ENCODE measurements around the gene NBPF1.
"Not testable (repeated sequence)": the region's sequence is repeated elsewhere in the genome, so short reads cannot be mapped to it uniquely, and the experiment has no call there.

The NBPF1 gene

DNA sequence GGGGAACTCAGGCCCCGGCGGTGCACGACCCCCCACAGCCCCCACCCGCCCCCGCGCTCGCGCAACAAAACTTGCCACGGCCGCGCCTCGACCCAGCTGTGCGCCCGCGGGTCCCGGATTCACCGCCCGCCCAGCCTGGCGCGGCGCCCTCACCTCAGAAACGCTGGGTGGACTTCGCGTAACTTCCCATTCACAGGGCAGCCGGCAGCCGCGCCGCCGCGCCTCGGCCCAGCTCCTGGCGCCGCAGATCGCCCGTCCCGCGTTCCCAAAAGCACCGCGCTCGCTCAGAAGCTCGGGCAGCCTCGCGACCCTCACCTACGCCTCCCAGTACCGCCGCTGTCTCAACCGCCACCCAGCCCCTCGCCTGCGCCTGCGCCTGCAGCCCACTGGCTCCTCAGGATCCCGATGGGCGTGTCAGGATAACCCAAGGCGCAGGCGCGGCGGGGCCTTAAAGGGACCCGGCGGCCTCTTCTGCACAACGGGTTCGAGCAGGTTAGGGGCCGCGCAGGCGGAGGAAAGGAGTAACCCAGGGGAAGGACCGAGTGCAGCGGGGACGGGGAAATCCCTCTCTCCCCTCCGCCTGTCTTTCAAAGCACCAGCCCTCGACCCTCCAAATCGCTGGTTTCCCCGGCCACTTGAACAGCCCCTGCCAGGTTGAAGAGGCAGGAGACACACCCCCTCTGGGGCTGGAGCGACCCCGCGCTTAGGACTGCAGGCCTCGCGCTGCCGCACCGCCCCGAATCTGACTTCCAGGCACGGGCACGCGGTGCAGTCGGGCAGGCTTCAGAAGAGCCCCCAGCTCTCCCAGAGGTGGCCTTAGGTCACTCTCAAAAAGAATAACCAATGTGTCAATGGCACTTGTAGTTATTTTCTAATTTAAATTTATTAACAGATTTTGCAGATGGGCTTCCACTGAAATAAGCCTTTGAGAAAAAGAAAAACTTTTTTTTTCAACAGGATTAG, at the start of gene NBPF1:
TSS of gene NBPF1 (minus strand) at position 380 of the 963 bp plus-strand sequence.
- peak within 1 kb of the TSS; percentile 27 to 76 for H3K27ac ChIP-seq
- TF ChIP-seq, protein P1, sequence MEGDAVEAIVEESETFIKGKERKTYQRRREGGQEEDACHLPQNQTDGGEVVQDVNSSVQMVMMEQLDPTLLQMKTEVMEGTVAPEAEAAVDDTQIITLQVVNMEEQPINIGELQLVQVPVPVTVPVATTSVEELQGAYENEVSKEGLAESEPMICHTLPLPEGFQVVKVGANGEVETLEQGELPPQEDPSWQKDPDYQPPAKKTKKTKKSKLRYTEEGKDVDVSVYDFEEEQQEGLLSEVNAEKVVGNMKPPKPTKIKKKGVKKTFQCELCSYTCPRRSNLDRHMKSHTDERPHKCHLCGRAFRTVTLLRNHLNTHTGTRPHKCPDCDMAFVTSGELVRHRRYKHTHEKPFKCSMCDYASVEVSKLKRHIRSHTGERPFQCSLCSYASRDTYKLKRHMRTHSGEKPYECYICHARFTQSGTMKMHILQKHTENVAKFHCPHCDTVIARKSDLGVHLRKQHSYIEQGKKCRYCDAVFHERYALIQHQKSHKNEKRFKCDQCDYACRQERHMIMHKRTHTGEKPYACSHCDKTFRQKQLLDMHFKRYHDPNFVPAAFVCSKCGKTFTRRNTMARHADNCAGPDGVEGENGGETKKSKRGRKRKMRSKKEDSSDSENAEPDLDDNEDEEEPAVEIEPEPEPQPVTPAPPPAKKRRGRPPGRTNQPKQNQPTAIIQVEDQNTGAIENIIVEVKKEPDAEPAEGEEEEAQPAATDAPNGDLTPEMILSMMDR (IDR thresholded peaks at IDR 0.05), result no peak
- peak within 1 kb of the TSS; percentile 70 for H3K4me3 ChIP-seq
- DNase-seq (ENCODE audit: low spot score), result peak; percentile 99

DNA sequence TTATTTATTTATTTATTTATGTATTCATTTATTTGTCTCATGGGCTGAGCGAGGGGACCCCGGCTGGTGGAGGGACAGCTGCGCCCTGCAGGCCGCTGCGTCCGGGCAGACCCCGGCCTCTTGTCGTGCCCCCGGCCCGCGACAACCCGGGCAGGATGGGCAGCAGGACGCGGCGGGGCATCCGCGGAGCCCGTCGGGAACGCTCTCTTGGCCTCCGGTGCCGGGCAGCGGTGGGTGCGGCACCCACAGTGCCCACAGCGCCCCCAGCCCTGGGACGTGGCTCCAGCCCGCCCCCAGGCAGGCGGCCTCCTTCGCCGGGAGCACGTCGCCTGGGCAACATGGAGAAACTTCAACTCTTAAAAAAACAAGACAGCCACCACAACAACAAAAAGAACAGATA, 44.9 kb upstream of the NBPF1 start:
- H3K27ac ChIP-seq; DNase-seq (ENCODE audit: low spot score); H3K4me3 ChIP-seq: not testable (repeated sequence)

DNA sequence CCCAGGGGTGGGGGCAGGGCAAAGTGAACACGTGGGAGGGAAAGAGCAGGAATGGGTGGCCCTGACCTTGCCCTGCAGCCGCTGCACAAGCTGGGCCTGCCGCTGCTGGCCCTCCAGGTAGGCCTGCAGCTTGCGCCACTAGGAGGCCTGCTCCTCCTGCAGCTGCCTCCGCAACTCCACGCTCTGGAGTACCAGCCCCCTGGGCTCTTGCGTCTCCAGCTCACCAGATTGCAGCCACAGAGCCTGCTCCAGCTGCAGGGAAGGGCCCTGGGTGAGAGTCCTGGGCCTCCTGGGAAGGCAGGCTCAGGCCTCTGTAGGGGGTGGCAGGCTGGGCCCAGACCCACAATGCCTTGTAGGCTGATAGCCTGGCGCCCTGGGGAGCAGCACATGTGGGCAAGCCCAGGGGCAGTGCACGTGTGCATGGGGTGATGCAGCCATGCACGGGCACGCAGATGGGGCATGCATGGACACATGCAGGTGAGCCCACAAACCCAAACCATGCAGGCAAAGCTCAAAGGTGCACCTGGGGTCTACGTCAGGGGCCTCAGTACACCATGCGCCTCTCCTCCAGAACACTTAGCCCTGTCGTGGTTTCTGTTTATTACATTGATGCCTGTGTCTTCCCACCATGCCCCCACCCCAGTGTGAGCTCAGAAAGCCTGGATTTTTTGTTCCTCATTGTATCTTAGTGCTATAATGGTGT, 43.8 kb upstream of the NBPF1 start:
- not testable (repeated sequence) for DNase-seq (ENCODE audit: low spot score); H3K4me3 ChIP-seq; H3K27ac ChIP-seq

DNA sequence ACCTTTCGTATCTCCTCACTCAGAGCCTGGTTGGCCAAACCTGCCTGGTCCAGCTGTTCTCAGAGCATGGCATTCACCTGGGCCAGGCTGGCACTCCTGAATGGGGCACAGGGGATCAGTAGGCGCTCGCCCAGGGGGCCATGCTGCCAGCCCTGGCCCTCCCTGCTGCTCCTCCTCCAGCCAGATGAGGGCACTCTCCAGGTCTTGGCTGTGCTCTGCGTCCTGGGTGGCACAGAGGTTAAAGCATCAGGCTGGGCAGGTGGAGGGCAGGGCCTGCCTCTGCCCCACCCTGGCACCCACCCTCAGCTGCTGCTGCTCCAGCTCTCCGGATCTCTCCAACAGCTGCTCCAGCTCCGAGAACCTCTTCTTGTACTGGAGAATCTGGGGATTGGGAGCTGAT, 43.2 kb upstream of the NBPF1 start:
- DNase-seq (ENCODE audit: low spot score); H3K4me3 ChIP-seq; H3K27ac ChIP-seq: not testable (repeated sequence)

DNA sequence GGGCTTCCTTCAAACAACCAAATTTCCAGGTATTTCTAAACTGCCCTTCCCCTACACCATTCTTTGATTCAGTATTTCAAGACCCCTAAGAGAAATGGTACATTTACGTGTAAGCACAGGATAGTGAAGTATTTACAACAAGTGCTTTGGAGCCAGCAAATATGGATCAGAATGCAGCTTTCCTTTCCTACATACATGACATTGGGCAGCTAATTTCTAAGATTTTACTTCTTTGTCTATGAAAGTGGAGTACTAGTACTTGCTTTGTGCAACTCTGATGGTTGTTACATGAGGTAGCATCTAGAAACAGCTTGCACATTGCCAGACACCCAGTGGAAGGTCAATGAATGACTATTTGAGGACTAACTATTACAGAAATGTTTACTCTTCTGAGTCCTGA, 38.2 kb upstream of the NBPF1 start:
- not testable (repeated sequence) for DNase-seq (ENCODE audit: low spot score); H3K27ac ChIP-seq; H3K4me3 ChIP-seq

DNA sequence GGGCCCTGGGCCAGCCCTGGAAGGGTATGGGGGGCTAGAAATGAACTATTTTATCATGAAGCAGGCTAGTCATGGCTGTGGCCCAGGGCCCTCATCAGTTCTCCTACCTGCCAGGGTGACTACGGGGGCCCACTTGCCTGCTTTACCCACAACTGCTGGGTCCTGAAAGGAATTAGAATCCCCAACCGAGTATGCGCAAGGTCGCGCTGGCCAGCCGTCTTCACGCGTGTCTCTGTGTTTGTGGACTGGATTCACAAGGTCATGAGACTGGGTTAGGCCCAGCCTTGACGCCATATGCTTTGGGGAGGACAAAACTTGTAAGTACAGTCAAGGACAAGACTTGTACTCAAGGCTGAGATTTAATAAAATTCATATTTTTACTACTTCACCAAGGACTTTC, 36.6 kb upstream of the NBPF1 start:
- not testable (repeated sequence) for H3K27ac ChIP-seq; H3K4me3 ChIP-seq; DNase-seq (ENCODE audit: low spot score)

DNA sequence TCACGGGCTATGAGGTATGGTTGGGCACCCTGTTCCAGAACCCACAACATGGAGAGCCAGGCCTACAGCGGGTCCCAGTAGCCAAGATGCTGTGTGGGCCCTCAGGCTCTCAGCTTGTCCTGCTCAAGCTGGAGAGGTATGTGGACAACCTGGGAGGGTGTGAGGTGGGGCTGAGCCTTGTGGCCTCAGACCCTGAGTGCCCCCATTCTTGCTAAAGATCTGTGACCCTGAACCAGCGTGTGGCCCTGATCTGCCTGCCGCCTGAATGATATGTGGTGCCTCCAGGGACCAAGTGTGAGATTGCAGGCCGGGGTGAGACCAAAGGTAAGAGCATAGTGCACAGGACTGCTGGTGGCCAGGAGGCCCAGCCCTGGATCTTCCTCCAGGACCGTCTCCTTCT, 36.0 kb upstream of the NBPF1 start:
- H3K27ac ChIP-seq, H3K4me3 ChIP-seq: not testable (repeated sequence)
- DNase-seq (ENCODE audit: low spot score), result peak; percentile 66

DNA sequence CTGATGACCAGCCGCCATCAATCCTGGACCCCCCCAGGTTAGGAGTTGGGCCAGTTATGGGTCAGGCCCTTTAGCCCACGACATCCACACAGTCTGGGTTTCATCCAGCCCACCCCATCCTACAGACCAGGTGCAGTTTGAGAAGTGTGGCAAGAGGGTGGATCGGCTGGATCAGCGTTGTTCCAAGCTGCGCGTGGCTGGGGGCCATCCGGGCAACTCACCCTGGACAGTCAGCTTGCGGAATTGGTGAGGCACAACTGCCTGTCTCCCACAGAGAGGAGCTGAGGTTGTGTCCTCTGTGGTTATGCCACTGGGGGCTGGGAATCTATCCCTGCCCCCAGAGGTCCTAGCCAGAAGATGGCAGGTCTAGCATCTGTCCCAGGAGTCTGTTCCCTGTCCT, 35.4 kb upstream of the NBPF1 start:
- H3K4me3 ChIP-seq, H3K27ac ChIP-seq: not testable (repeated sequence)
- peak; percentile 14 for DNase-seq (ENCODE audit: low spot score)

DNA sequence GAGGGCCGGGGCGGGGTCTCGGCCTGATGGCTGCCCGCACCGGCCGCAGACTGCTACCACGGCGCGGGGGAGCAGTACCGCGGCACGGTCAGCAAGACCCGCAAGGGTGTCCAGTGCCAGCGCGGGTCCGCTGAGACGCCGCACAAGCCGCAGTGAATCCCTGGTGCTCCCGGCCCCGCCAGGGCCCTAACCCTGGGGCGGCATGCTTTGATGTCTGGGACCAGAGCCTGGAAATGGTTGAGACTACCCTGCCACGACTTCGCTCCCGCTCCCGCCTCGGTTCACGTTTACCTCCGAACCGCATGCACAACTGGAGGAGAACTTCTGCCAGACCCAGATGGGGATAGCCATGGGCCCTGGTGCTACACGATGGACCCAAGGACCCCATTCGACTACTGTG, 34.9 kb upstream of the NBPF1 start:
- not testable (repeated sequence) for H3K4me3 ChIP-seq, H3K27ac ChIP-seq
- peak; percentile 65 for DNase-seq (ENCODE audit: low spot score)

DNA sequence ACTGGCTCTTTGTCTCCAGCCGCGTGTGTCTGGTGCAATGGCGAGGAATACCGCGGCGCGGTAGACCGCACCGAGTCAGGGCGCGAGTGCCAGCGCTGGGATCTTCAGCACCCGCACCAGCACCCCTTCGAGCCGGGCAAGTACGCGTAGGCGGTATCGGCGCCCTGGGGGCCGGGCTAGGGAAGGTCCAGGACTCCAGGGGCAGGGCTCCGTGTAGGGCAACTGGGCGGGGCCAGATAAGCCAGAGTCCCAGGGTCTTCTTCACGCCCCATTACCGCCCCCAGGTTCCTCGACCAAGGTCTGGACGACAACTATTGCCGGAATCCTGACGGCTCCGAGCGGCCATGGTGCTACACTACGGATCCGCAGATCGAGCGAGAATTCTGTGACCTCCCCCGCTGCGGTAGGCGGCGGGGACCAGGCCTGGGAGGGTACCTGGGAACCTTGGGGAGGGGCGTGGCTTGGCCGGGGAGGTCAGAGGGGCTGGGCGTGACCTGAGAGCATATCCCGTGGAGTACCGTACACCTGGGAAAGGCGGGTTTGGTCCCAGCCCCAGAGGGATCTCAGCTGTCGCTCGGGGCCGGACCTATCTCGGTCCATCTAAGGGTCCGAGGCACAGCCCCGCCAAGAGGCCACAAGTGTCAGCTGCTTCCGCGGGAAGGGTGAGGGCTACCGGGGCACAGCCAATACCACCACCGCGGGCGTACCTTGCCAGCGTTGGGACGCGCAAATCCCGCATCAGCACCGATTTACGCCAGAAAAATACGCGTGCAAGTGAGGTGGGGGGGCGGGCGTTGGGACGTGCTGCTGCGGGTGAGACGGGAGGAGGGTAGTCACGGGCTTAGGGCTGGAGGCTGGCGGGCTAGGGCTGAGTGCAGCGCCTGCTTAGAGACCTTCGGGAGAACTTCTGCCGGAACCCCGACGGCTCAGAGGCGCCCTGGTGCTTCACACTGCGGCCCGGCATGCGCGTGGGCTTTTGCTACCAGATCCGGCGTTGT, 34.1 kb upstream of the NBPF1 start:
- not testable (repeated sequence) for H3K27ac ChIP-seq; DNase-seq (ENCODE audit: low spot score)
- H3K4me3 ChIP-seq, result peak overlapping the region; percentile 52

DNA sequence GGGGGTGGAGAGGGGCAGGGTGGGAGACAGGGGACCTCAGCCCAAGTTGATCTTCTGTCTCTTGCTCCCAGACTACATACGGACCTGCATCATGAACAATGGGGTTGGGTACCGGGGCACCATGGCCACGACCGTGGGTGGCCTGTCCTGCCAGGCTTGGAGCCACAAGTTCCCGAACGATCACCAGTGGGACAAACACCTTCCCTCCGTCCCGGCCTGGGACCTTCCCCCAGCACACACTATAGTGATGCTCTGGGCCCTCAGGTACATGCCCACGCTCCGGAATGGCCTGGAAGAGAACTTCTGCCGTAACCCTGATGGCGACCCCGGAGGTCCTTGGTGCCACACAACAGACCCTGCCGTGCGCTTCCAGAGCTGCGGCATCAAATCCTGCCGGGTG, 33.4 kb upstream of the NBPF1 start:
- not testable (repeated sequence) for H3K4me3 ChIP-seq; H3K27ac ChIP-seq; DNase-seq (ENCODE audit: low spot score)

DNA sequence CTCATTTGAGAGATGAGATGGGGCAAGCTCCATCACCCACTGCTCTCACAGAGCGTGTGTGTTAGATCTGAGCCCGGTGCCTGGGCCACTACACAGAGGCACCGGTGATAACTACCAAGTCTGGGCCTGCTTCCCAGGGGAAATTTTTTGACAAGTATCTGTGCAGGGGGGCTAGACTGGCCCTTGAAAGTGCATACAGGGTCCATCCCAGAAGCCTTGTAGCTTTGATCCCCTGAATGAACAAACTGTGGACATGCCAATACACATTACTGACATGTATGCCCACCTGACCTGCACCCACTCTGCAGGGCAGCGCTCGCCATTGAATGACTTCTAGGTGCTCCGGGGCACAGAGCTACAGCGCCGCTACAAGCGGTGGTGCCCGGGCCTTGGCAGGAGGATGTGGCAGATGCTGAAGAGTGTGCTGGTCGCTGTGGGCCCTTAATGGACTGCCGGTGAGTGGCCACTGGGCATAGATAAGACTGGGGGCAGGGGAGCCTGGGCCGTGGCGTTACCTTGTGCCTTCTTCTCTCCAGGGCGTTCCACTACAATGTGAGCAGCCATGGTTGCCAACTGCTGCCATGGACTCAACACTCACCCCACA, 32.8 kb upstream of the NBPF1 start:
- not testable (repeated sequence) for H3K4me3 ChIP-seq, H3K27ac ChIP-seq
- DNase-seq (ENCODE audit: low spot score), result peak; percentile 68

DNA sequence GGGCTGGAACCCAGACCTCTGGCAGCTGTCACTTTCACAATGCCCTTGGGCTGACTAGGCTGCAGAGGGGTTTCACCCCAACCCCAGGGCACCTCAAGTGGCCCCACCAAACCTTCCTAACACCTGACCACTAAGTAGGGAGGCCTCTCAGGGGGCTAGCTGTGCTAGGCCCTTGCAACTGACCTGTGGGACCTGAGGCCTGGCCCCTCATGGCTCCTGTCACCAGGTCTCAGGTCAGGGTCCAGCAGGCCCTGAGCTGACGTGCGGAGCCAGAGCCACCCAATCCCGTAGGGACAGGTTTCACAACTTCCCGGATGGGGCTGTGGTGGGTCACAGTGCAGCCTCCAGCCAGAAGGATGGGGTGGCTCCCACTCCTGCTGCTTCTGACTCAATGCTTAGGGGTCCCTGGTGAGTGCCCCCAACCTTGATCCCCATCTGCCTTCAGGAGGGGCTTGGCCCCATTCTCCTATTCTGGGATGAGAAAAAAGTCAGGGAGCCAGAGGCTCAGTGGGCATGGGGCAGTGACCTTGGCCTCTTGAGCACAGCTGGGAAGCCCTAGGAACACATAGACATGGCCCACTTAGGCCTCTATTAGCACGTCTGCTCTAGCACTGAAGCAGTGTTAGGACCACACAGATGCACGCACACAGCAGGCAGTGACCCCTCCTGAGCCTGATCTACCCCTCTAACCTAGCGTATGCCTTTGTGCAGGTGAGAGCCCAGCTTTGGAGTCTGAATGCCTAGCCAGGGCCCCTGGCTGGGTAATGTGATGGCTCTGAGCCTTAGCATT, 32.1 kb upstream of the NBPF1 start:
- DNase-seq (ENCODE audit: low spot score), result peak; percentile 85
- H3K4me3 ChIP-seq, result peak overlapping the region; percentile 75
- H3K27ac ChIP-seq, result peak overlapping the region; percentile 62 to 77

DNA sequence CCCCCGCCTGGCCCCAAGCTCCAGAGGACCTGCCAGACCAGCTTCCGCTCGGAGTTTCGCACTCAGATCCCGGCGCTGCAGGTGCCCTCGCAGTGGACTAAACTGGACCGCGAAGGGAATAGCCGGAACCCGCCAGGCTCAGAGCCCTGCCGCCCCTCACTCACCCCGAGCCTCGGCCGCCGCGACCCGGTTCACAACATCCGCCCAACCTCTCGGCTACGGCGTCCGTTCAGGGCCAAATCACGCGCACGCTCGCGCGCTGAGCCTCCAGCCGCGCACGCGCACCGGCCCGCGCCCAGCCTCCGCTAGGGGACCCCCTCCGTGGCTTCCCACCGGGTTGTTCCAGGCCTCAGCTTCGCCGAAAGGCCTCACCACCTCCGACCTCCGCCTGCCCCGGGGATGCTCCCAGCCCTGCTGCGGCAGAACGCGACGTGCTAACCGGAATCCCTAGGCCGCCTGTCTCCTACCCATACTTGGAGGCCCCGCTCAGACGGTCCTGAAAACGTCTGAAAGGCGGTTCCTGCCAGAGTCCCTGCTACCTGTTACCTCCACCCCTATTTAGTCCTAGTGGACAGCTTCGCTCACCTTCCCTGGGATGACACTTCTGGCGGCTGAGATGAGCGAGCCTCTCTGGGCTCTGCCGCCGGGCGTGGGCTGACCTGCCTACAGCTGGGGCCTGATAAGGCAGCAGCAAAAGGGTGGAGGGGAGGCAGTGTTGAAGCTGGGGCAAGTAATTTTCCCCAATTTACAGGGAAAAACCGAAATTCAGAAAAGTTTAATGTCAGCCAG, 31.3 kb upstream of the NBPF1 start:
- Histone ChIP-seq H3K4me3 (peak overlapping the region; percentile 75), H3K27ac (peak overlapping the region; percentile 62 to 77)
- peak; percentile 99 for DNase-seq (ENCODE audit: low spot score)

Measured in coronary artery (tissue), 2 donors.